Muscle of back (tissue), 11 donors: Measurements from ENCODE around the gene NF1. TPM values are rescaled to one million over a fixed set of nuclear protein-coding genes. Genes with fewer than 3 reads are reported as not detected.
"Not testable (repeated sequence)": the region's sequence is repeated elsewhere in the genome, so short reads cannot be mapped to it uniquely, and the experiment has no call there.

Experiments used
- DNase-seq, 3 donors: peaks; one replicate each; pipeline versions ENCODE4 v3.0.0 to v3.0.0-alpha.2; 2013
- polyA plus RNA-seq, 10 donors: library from polyadenylated mRNA; unstranded; fragments of 120-200 nt; gene quantifications; one replicate each; pipeline ENCODE4 v1.2.1, GENCODE V29; 2013; ENCODE audit not compliant: insufficient read length in 10 of 10

NF1 gene
- polyA plus RNA-seq, 10 donors = 18.9 to 31.2 (median 25.1) TPM

GRCh38 chr17:31079731-31080130, 15.0 kb upstream of the NF1 start:
- no peak for DNase-seq

GRCh38 chr17:31085563-31085962, 9.2 kb upstream of the NF1 start:
- DNase-seq = no peak

- DNase-seq = no peak
These were observed 5.3 kb upstream of the NF1 start for GRCh38 chr17:31089471-31089870.

- not testable (repeated sequence) for DNase-seq
These were observed 4.1 kb upstream of the NF1 start for GRCh38 chr17:31090650-31091049.

- DNase-seq = no peak
These were observed 2.2 kb upstream of the NF1 start for GRCh38 chr17:31092475-31093064.

- peak in 2 of 3 donors; percentile 7 to 58 for DNase-seq
These were observed 744 bp upstream of the NF1 start for GRCh38 chr17:31093866-31094599.

GRCh38 chr17:31095236-31096105, 694 bp downstream of the NF1 start:
- DNase-seq = peak; percentile 44 to 89 (median 66)

- no peak for DNase-seq
These were observed 1.3 kb downstream of the NF1 start for GRCh38 chr17:31096106-31096436.

GRCh38 chr17:31099016-31099415, 4.2 kb downstream of the NF1 start:
- DNase-seq = no peak

GRCh38 chr17:31100840-31101459, 6.2 kb downstream of the NF1 start:
- DNase-seq = no peak

GRCh38 chr17:31101943-31102342, 7.2 kb downstream of the NF1 start:
- no peak for DNase-seq

GRCh38 chr17:31105991-31106390, 11.2 kb downstream of the NF1 start:
- no peak for DNase-seq

- no peak for DNase-seq
These were observed 16.4 kb downstream of the NF1 start for GRCh38 chr17:31111183-31111582.

- no peak for DNase-seq
These were observed 17.4 kb downstream of the NF1 start for GRCh38 chr17:31112001-31112661.

GRCh38 chr17:31113368-31113767, 18.6 kb downstream of the NF1 start:
- not testable (repeated sequence) for DNase-seq

- no peak for DNase-seq
These were observed 19.2 kb downstream of the NF1 start for GRCh38 chr17:31113939-31114338.

- DNase-seq = no peak
These were observed 20.3 kb downstream of the NF1 start for GRCh38 chr17:31114956-31115555.

- no peak for DNase-seq
These were observed 21.4 kb downstream of the NF1 start for GRCh38 chr17:31116167-31116566.

- DNase-seq = no peak
These were observed 28.0 kb downstream of the NF1 start for GRCh38 chr17:31122746-31123145.

- DNase-seq = no peak
These were observed 31.5 kb downstream of the NF1 start for GRCh38 chr17:31126318-31126717.

GRCh38 chr17:31128241-31128640, 33.5 kb downstream of the NF1 start:
- DNase-seq = no peak
